Measurements from ENCODE around the gene SELENON. TPM values are rescaled to one million over a fixed set of nuclear protein-coding genes. Genes with fewer than 3 reads are reported as not detected.

Gene SELENON
- total and polyA plus RNA-seq, 2 of the 13 experiments (the other 11 are each of a cell fraction or from before 2014, with no cell fraction given), result 3.8 to 8.0 TPM

GRCh38 chr1:25867210-25867991 is 67.4 kb downstream of the SELENON start (continued):
- TF ChIP-seq ZNF329 (CRISPR knock-in tag; IDR thresholded peaks at IDR 0.05; ENCODE audit: low read depth) (no peak), NFYC (CRISPR knock-in tag; IDR thresholded peaks at IDR 0.05) (no peak), ONECUT2 (CRISPR knock-in tag; IDR thresholded peaks at IDR 0.05) (no peak), KMT2A (CRISPR knock-in tag; IDR thresholded peaks at IDR 0.05) (no peak), NCOR1 (IDR thresholded peaks at IDR 0.05; ENCODE audit: borderline replicate concordance, low read length) (no peak; the same call in 1 of the 2 replicates), ATF4 (CRISPR knock-in tag; IDR thresholded peaks at IDR 0.05) (no peak), PRDM4 (CRISPR knock-in tag; IDR thresholded peaks at IDR 0.05; ENCODE audit: borderline replicate concordance) (no peak), ZNF274 (CRISPR knock-in tag; IDR thresholded peaks at IDR 0.05) (no peak), SMAD9 (CRISPR knock-in tag; IDR thresholded peaks at IDR 0.05) (no peak), ZNF331 (CRISPR knock-in tag; IDR thresholded peaks at IDR 0.05) (no peak), ZNF318 (CRISPR knock-in tag; IDR thresholded peaks at IDR 0.05) (no peak), ZNF720 (CRISPR knock-in tag; IDR thresholded peaks at IDR 0.05) (no peak), ZNF567 (CRISPR knock-in tag; IDR thresholded peaks at IDR 0.05; ENCODE audit: borderline replicate concordance) (no peak), MBNL3 (CRISPR knock-in tag; conservative IDR thresholded peaks at IDR 0.05) (no peak)
- TF ChIP-seq, protein P1, sequence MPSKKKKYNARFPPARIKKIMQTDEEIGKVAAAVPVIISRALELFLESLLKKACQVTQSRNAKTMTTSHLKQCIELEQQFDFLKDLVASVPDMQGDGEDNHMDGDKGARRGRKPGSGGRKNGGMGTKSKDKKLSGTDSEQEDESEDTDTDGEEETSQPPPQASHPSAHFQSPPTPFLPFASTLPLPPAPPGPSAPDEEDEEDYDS (CRISPR knock-in tag; IDR thresholded peaks at IDR 0.05), result peak; percentile 86
- TF ChIP-seq, protein P2, sequence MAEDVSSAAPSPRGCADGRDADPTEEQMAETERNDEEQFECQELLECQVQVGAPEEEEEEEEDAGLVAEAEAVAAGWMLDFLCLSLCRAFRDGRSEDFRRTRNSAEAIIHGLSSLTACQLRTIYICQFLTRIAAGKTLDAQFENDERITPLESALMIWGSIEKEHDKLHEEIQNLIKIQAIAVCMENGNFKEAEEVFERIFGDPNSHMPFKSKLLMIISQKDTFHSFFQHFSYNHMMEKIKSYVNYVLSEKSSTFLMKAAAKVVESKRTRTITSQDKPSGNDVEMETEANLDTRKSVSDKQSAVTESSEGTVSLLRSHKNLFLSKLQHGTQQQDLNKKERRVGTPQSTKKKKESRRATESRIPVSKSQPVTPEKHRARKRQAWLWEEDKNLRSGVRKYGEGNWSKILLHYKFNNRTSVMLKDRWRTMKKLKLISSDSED (CRISPR knock-in tag; IDR thresholded peaks at IDR 0.05), result no peak
